HCT116 (cell line): ENCODE results near the gene TRPM6. TPM values are rescaled to one million over a fixed set of nuclear protein-coding genes. Genes with fewer than 3 reads are reported as not detected.

Experiments
- ATAC-seq: fragments of 200-7000 bp; cut with Tn5 transposase; 2 replicates; pipeline ENCODE4 v1.9.1; 2020; ENCODE audit warnings: mild to moderate bottlenecking, moderate library complexity
- BruUV-seq: library from RNA; stranded (reverse); fragments of 400-500 nt; replicated peaks from 2 replicates; lab custom pipeline; 2021; lab: Mats Ljungman, UMichigan
- CTCF ChIA-PET: fragments of 300-600 bp; sonication (Branson Sonifier 250); formaldehyde crosslinking; loops from one replicate; lab custom pipeline; 2021; ENCODE audit warnings: antibody characterized with exemption; lab: Charles Lee
- POLR2A ChIA-PET: fragments of 300-600, 350-600 bp; sonication (Branson Sonifier 250); formaldehyde crosslinking; loops from one replicate; lab custom pipeline; 2021; ENCODE audit warnings: antibody characterized with exemption; lab: Charles Lee
- RAD21 ChIA-PET, 2 experiments: fragments of 300-600 bp; sonication (Branson Sonifier 250); formaldehyde crosslinking; loops; one replicate each; lab custom pipeline; 2023; ENCODE audit warnings: low total read pairs in 2 of 2; ENCODE audit not compliant: uncharacterized antibody in 2 of 2, unreplicated experiment in 2 of 2, low non-redundant PET in 1 of 2; lab: Charles Lee
- DNase-seq: peaks from one replicate; pipeline ENCODE4 v3.0.0-alpha.2; 2010; ENCODE audit warnings: low read depth, low spot score
- H2AFZ ChIP-seq: fragments of 200-600 bp; shearing (Covaris generic), sonication (generic); 2 replicates; pipeline ENCODE4 v1.6.1; 2017; ENCODE audit warnings: low read depth, mixed run types, mixed read lengths, antibody characterized with exemption, low read length; ENCODE audit not compliant: poor library complexity, severe bottlenecking
- H3K27ac ChIP-seq: 2 replicates; pipeline ENCODE4 v1.5.1; 2012; ENCODE audit warnings: low read depth, low read length
- H3K27me3 ChIP-seq: fragments of 200-600 bp; sonication (generic); 2 replicates; pipeline ENCODE4 v1.6.1; 2016; ENCODE audit warnings: mixed run types, low read length, mixed read lengths; ENCODE audit not compliant: insufficient read depth
- H3K36me3 ChIP-seq, 2 experiments: fragments of 200-500 bp in 1 of 2; fragments of 200-600 bp in 1 of 2; sonication (Bioruptor generic) in 1 of 2; sonication (generic) in 1 of 2; 2 replicates each; pipeline versions ENCODE4 v1.5.1 to v1.6.1; 2014 to 2016; ENCODE audit warnings: low read length in 2 of 2, inconsistent platforms in 1 of 2, mixed read lengths in 1 of 2, mixed run types in 1 of 2; ENCODE audit not compliant: insufficient read depth in 2 of 2, control insufficient read depth in 1 of 2
- H3K4me1 ChIP-seq, 2 experiments: fragments of 200-600 bp in 1 of 2; sonication (generic) in 1 of 2; 2 replicates each; pipeline versions ENCODE4 v1.5.1 to v1.6.1; 2012 to 2017; ENCODE audit warnings: low read length in 2 of 2, inconsistent platforms in 1 of 2, mild to moderate bottlenecking in 1 of 2, mixed read lengths in 1 of 2, mixed run types in 1 of 2, moderate library complexity in 1 of 2; ENCODE audit not compliant: insufficient read depth in 2 of 2, control insufficient read depth in 1 of 2
- H3K4me2 ChIP-seq: fragments of 200-600 bp; sonication (generic); 2 replicates; pipeline ENCODE4 v1.6.1; 2017; ENCODE audit warnings: mixed run types, low read length, mixed read lengths
- H3K4me3 ChIP-seq, 2 experiments: fragments of 200-600 bp in 1 of 2; sonication (generic) in 1 of 2; replicated peaks in 1 of 2; 2 replicates each; pipeline ENCODE4 v1.5.1; 2011 to 2016; ENCODE audit warnings: low read length in 2 of 2, control low read depth in 1 of 2, low read depth in 1 of 2, mild to moderate bottlenecking in 1 of 2, mixed read lengths in 1 of 2, mixed run types in 1 of 2
- H3K79me2 ChIP-seq: fragments of 200-600 bp; sonication (generic); 2 replicates; pipeline ENCODE4 v1.6.1; 2017; ENCODE audit warnings: mild to moderate bottlenecking, mixed run types, low read length, moderate library complexity, mixed read lengths; ENCODE audit not compliant: insufficient read depth
- H3K9ac ChIP-seq: fragments of 200-600 bp; sonication (generic); 2 replicates; pipeline ENCODE4 v1.6.1; 2016; ENCODE audit warnings: low read length, mixed read lengths
- H3K9me2 ChIP-seq: fragments of 200-600 bp; sonication (generic), shearing (Covaris generic); 2 replicates; pipeline ENCODE4 v1.6.1; 2017; ENCODE audit warnings: mixed run types, mild to moderate bottlenecking, moderate library complexity; ENCODE audit not compliant: insufficient read depth
- H3K9me3 ChIP-seq, 2 experiments: fragments of 200-500 bp in 1 of 2; fragments of 200-600 bp in 1 of 2; sonication (Bioruptor generic) in 1 of 2; sonication (generic) in 1 of 2; 2 replicates each; pipeline ENCODE4 v1.6.1; 2014 to 2017; ENCODE audit warnings: low read length in 2 of 2, mixed read lengths in 2 of 2, inconsistent platforms in 1 of 2, low read depth in 1 of 2, mild to moderate bottlenecking in 1 of 2, mixed run types in 1 of 2, moderate library complexity in 1 of 2; ENCODE audit not compliant: control insufficient read depth in 1 of 2, insufficient read depth in 1 of 2
- H4K20me1 ChIP-seq: fragments of 200-600 bp; sonication (generic), shearing (Covaris generic); 2 replicates; pipeline ENCODE4 v1.6.1; 2017; ENCODE audit warnings: mixed run types, mild to moderate bottlenecking, moderate library complexity; ENCODE audit not compliant: insufficient read depth
- CEBPB ChIP-seq: IDR thresholded peaks from 2 replicates; pipeline ENCODE4 v1.6.1; 2012; ENCODE audit warnings: low read depth
- JUND ChIP-seq: IDR thresholded peaks from 2 replicates; pipeline ENCODE4 v1.6.1; 2012
- RAD21 ChIP-seq: IDR thresholded peaks from 2 replicates; pipeline ENCODE4 v1.6.1; 2012; ENCODE audit warnings: low read depth, mild to moderate bottlenecking
- TCF7L2 ChIP-seq: IDR thresholded peaks from 2 replicates; pipeline ENCODE4 v1.7.0; 2011; ENCODE audit warnings: borderline replicate concordance, inconsistent platforms; ENCODE audit not compliant: insufficient read depth, insufficient read length; ENCODE audit errors: extremely low read depth
- ZFX ChIP-seq: fragments of 450-650 bp; IDR thresholded peaks from 2 replicates; pipeline ENCODE4 v1.6.1; 2017
- intact Hi-C: fragments of 100-400 bp; cut with micrococcal nuclease; formaldehyde crosslinking; loops from 2 replicates; pipeline ENCODE4 v1.10.0; 2022
- total RNA-seq: library from RNA; stranded (reverse); gene quantifications from one replicate; pipeline ENCODE4 v1.2.1, GENCODE V29; 2021; ENCODE audit not compliant: unreplicated experiment

The TRPM6 gene
- total RNA-seq, 1 experiment from 2014 or later = 0.44 TPM

GRCh38 chr9:74729136-74729695 is 158.5 kb downstream of the TRPM6 start:
- TF ChIP-seq TCF7L2 (no peak), ZFX (no peak), CEBPB (no peak), RAD21 (no peak)
- no peak overlapping the region for H3K9ac ChIP-seq
- H3K4me1 ChIP-seq = no peaks in the 10 kb centered on the region
- H3K9me3 ChIP-seq = no peaks in the 10 kb centered on the region
- H2AFZ ChIP-seq = no peak overlapping the region
- no peaks in the 10 kb centered on the region for H4K20me1 ChIP-seq
- no peaks in the 10 kb centered on the region for H3K27me3 ChIP-seq
- H3K9me2 ChIP-seq = no peaks in the 10 kb centered on the region
- ATAC-seq (no peak), DNase-seq (no peak)
- RAD21 ChIA-PET = no interaction called here
- POLR2A ChIA-PET = no interaction called here
- H3K79me2 ChIP-seq = no peaks in the 10 kb centered on the region
- no peak overlapping the region for H3K27ac ChIP-seq
- intact Hi-C loops = no loop called here
- no peak overlapping the region for H3K4me3 ChIP-seq
- no peaks in the 10 kb centered on the region for H3K36me3 ChIP-seq
- no TSS peak for BruUV-seq
- no peak overlapping the region for H3K4me2 ChIP-seq
- CTCF ChIA-PET = no interaction called here

- no peaks in the 10 kb centered on the region for H4K20me1 ChIP-seq
- RAD21 ChIA-PET = no interaction called here
- TF ChIP-seq JUND = no peak
- POLR2A ChIA-PET = no interaction called here
- no peaks in the 10 kb centered on the region for H3K79me2 ChIP-seq
- no peaks in the 10 kb centered on the region for H3K9me2 ChIP-seq
- H2AFZ ChIP-seq = no peak overlapping the region
- intact Hi-C loops = no loop called here
- no peak for ATAC-seq
- no peak overlapping the region for H3K4me2 ChIP-seq
- H3K27me3 ChIP-seq = no peaks in the 10 kb centered on the region
- CTCF ChIA-PET = no interaction called here
- BruUV-seq = no TSS peak
- no peaks in the 10 kb centered on the region for H3K36me3 ChIP-seq
- no peak overlapping the region for H3K27ac ChIP-seq
- DNase-seq = no peak
- H3K4me3 ChIP-seq = no peak overlapping the region
- H3K9me3 ChIP-seq = no peaks in the 10 kb centered on the region
- H3K9ac ChIP-seq = no peak overlapping the region
- H3K4me1 ChIP-seq = no peaks in the 10 kb centered on the region
Observed at GRCh38 chr9:74728176-74728575, 159.5 kb downstream of the TRPM6 start.
